Non-pigmented ciliary epithelial cell (primary cell): ENCODE measurements around the gene CNTNAP5.

Experiments used
- DNase-seq: peaks from one replicate; pipeline ENCODE4 v3.0.0-alpha.2; 2010; ENCODE audit warnings: low read depth

The CNTNAP5 gene

GRCh38 chr2:124264551-124265091, 239.5 kb downstream of the CNTNAP5 start:
- no peak for DNase-seq

DNA sequence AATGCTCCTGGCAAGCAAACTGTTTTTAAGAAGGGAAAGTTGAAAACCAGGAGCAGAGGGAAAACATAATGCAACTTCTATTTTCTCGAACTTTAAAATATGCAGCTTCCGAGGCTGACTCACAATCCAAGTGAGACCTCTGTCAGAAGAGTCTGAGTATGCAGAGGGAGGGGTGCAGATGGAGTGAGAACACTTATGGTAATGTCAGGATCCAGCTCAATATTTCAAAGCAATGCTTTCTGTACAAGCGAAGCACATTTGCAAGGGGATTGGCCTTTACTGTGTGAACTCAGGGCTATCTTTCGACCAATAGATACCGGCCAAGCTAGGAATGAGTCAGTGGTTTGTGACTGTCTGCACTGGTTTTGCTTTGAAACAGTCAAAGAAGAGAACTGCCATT, 242.7 kb downstream of the CNTNAP5 start:
- no peak for DNase-seq

DNA sequence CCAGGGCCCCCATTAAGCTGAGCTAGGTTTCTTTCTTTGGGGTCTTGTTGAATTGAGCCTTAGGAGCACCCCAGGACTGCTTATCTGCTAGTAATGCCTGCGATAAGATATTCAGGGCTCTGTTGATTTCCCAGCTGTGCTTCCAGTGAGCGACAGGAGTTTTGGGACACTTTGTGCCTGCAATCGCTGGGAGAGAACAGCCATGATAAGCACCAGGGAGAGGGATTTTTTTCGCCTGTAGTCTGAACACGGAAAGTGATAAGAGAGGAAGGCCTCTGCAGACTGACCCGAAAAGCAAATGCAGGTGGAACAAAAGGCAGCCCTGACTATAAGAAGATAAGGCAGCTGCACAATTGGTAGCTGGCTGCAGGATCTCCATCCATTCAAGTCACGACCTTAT, 244.3 kb downstream of the CNTNAP5 start:
- no peak for DNase-seq

DNA sequence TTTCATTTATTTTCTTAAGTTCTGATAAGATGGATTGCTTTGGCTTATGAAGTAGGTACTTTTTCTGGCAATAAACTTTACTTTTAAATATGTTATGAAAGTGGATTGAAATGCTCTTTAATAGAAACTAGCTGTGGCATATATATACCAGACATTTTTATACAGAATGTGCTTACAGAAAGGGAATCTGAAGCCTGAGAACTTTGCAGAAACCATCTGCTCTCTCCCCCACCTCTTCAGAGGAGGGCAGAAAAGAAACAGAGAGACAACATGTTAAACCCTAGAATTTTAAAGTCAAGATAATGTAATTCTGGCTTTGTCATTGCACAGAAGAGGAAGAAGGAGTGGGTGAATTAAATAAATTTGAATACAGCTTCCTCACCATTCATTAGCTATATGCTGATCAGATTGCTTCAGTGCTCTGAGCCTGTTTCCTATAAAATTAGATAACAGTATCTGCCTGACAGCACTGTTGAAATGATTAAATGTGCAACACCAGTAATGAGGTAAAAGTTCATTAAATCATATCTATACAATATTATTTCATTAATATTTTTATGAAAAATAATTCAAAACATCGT, 247.3 kb downstream of the CNTNAP5 start:
- DNase-seq, result no peak

DNA sequence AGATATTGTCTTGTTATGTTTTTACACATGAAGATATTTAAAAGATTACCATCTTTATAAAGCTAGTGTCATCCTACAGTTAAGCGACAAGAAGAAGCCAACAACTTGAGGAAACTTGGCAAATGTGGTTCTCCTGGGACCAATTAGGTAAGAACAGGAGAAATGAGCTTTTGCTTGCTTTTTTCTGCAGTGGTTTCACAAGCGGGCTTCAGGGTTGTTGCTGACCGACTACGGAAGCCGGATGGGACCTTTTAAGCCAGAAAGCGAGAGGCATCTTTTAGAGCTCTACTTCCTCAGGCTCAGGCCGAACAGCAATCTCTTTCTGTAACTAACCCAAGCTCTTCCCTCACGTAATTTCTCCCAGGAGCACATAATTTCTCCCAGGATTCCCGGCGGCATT, 256.5 kb downstream of the CNTNAP5 start:
- no peak for DNase-seq

GRCh38 chr2:124283096-124283495, 258.0 kb downstream of the CNTNAP5 start:
- no peak for DNase-seq

- DNase-seq, result no peak
Measured at GRCh38 chr2:124286089-124286783, 261.1 kb downstream of the CNTNAP5 start.

DNA sequence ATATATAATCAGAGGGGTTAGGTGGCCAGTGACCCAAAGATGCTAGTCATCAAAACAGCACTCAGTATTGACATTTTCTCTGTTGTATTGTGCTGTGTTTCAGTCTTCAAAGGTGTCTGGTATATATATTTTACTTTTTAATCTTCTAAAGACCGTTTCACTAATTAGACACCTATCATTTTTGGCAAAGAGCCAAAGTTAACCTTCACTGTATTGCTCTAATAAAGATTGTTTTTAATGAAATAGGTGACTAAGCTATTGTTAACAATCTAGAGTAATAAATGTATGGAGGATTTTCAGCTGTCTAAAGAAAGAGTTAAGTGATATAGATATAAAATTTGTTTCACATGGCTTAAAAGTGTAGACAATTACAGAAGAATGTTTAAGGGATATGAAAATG, 264.0 kb downstream of the CNTNAP5 start:
- no peak for DNase-seq

DNA sequence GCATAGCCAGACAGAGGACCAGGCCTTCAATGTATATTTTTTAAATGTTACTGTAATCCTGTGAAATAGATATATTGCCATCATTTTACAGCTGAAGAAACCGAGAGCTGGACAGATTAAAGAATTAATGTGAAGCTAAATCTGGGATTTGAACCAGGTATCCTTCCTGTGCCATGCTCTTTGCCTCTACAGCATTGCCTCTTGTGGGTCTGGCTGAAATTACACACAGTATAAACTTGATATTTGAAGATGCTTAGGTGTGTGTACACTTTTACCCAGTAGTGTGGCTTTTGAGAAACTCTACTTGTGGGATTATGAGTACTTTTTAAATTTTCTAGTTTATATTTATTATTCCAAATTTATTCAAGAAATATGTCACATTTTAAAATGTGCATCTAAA, 264.5 kb downstream of the CNTNAP5 start:
- no peak for DNase-seq

DNA sequence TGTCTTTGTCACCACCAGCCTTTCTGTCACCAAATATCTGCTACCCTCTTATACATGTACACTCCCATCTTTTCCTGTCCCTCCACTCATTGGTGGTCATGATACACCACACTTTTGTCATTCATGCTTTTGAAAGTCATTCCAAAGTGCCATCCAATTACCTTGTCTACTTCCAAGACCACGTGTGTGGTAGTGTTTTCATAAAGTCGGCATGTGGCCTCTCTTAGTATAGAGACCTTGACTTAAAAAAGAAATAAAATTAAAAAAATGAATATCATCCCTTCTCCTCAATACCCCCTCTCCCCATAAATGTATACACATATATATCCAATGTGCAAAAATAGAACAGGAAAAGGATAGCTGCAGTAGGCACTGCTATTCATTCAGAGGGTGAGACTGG, 271.4 kb downstream of the CNTNAP5 start:
- DNase-seq, result no peak

- DNase-seq, result no peak
Measured at GRCh38 chr2:124301915-124302314, 276.8 kb downstream of the CNTNAP5 start.

GRCh38 chr2:124308319-124309062, 283.4 kb downstream of the CNTNAP5 start:
- no peak for DNase-seq

GRCh38 chr2:124309563-124310138, 284.6 kb downstream of the CNTNAP5 start:
- no peak for DNase-seq

- DNase-seq, result no peak
Measured at GRCh38 chr2:124310671-124311070, 285.6 kb downstream of the CNTNAP5 start.

DNA sequence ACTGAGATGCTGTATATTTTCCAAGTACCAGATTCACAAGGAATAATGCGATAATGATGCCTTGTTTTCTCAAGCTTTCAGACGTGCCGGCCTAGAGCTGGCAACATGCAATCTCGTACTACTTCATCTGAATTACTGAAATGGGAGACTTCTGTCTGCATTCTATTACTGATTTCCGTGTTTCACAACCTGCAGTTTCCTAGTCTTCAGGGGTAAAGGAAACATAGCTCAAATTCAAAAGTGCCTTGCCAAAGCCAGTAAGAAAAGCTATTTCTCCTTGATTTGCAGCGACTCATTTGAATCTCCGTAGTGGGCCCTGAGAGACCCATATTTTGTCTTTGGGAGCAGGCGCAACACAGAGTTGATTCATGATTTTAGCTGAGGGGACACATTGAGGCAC, 289.0 kb downstream of the CNTNAP5 start:
- DNase-seq, result no peak

- DNase-seq, result no peak
Measured at GRCh38 chr2:124315221-124315880, 290.3 kb downstream of the CNTNAP5 start.

GRCh38 chr2:124316133-124316532, 291.0 kb downstream of the CNTNAP5 start:
- no peak for DNase-seq

- no peak for DNase-seq
Measured at GRCh38 chr2:124316881-124317605, 292.0 kb downstream of the CNTNAP5 start.

GRCh38 chr2:124317628-124318027, 292.5 kb downstream of the CNTNAP5 start:
- DNase-seq, result no peak

DNA sequence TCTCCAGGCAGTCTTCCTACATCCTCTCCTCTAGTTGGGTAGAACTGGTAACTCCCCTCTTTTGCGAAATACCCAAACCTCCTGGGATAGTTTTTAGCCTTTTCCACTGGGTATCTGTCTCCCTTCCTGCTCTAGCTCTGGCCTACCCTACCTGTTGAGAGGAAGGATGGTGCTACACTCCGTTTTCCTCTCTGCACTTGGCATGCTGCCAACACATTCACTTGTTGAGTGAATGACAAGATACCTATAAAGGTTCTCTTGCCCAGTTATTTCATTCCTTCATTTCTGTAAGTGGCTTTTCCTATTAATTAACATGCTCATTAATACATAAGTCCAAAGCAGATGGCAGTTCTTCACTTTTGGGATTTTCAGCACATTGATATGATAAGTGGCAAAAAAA, 293.8 kb downstream of the CNTNAP5 start:
- DNase-seq, result no peak

DNA sequence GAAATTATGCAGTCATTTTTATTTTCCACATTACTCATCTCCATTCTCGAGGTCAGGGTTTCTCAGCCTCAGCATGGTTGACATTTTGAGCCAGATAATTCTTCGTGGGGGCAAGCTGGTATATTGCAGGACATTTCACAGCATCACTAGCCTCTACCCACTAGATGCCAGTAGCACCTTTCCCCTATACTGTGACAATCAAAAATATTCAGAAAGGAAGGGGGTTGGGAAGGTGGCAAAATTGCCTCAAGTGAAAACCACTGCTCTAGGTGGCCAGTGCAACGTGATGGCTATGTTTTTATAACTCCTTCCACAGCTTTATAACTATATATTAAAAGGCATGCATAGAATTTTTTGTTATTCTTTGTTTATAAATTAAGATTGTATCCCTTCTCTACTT, 294.5 kb downstream of the CNTNAP5 start:
- DNase-seq, result no peak
